GM23248 (cell line): Measurements from ENCODE around the gene ATP2A3.

Experiments used
- EZH2 ChIP-seq: fragments of 200-600 bp; sonication (generic); IDR thresholded peaks from 2 replicates; pipeline ENCODE4 v1.6.1; 2018; ENCODE audit warnings: antibody characterized with exemption, mild to moderate bottlenecking; ENCODE audit not compliant: insufficient read depth, poor library complexity, severe bottlenecking
- EZH2phosphoT487 ChIP-seq: fragments of 200-600 bp; sonication (generic); IDR thresholded peaks from 2 replicates; pipeline ENCODE4 v1.6.1; 2018; ENCODE audit warnings: antibody characterized with exemption, moderate library complexity, mild to moderate bottlenecking, low read depth; ENCODE audit not compliant: insufficient read depth

- TF ChIP-seq EZH2, result no peak
- TF ChIP-seq EZH2phosphoT487, result no peak
These were observed 7.8 kb downstream of the ATP2A3 start for GRCh38 chr17:3956327-3956957.
